Activated gamma-delta T cell treated with Interleukin-2 at 50 U/mL for 16 hours (primary cell): ENCODE results near the gene NIM1K.
"Not testable (repeated sequence)": the region's sequence is repeated elsewhere in the genome, so short reads cannot be mapped to it uniquely, and the experiment has no call there.

Experiments
- DNase-seq: peaks from one replicate; pipeline ENCODE4 v3.0.0-alpha.2; 2020

Gene NIM1K

DNA sequence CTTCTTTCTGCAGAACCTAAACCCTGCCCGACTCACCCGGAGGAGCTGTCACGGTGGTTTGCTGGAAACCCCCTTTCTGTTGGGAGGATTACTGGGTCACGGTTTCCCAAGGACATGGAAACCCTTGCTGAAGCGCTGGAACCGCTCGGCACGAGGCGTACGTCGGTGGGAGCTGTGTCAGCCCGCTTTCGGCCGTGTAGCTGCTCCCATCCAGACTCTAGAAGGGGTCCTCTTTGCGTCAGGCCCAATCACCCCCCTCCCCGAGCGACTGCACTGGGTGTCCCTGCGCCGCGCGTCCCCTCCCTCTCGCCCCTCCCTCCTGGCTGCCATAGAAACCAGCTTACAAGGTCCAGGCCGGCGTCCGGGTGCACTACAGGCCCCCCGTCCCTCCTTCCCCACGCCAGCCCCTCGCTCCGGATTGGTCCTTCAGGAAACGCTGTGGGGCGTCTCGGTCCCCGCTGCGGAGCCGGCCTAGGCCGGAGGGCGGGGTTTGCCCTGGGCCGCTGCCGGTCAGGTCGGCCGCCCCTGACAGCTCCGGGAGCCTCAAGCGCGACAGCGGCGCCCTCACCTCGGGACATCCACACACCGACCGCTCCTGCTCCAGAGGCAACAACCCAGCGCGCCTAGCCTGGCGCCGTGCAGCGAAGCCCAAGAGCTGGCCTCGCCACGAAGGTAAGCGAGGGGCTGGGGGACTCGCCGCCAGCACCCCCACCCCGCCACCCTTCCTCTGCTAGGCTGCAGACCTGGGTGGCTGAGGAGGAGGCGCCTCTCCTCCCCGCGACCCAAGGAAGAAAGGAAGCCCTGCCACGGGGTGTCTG, at the start of gene NIM1K:
Gene NIM1K, plus strand, starts transcription at position 486 of the 818 bp plus-strand sequence. CDS start 53,551 bp downstream, outside the sequence.
- DNase-seq: peak; percentile 6

DNA sequence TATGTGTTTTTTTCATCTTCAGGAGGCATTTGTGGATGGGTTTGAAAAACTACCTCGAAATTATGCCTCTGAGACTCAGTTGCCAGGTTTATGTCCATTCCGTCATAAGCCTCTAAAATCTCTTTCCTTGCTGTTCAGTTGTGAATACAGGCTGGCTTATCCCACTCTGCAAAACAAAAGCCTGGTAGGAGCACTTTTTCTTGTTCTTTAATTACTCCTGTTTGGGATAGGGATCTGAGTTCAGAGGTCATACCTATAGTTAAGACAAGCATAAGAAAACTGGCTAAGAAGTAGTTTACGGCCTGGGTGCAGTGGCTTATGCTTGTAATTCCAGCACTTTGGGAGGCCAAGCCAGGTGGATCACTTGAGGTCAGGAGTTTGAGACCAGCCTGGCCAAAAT, 47.0 kb upstream of the NIM1K start:
- no peak for DNase-seq

DNA sequence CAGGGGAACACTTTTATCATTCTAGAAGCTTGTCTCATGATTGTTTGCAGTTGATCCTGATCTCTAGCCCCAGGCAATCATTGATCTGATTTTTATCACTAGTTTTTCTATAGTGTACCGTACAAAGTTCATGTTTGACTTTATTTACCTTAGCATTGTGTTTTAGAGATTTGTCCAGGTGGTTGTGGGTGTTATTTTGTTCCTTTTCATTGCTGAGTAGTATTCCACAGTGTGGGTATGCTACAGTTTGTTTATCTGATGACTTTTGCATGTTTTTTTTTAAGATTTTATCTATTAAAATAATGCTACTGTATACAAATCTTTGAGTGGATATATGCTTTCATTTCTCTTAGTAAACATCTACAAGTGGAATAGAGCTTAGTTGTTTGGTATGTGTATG, 45.1 kb upstream of the NIM1K start:
- DNase-seq: no peak

DNA sequence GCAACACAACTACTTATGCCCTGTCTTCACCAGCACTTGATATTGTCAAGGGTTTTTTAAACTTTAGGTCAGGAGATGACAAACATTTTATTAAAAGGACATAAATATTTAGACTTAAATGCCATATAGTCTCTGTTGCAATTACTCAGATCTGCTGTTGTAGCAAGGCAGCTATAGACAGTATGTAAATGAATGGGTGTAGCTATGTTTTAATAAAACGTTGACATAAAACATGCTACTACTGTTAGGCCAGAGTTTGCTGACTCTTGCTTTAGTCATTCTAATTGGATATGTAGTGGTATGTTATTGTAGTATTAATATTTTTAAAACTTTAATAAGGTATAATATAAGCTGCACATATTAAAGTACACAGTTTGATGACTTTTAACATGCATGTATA, 43.6 kb upstream of the NIM1K start:
- no peak for DNase-seq

- no peak for DNase-seq
Measured at GRCh38 chr5:43149231-43149630, 42.8 kb upstream of the NIM1K start.

DNA sequence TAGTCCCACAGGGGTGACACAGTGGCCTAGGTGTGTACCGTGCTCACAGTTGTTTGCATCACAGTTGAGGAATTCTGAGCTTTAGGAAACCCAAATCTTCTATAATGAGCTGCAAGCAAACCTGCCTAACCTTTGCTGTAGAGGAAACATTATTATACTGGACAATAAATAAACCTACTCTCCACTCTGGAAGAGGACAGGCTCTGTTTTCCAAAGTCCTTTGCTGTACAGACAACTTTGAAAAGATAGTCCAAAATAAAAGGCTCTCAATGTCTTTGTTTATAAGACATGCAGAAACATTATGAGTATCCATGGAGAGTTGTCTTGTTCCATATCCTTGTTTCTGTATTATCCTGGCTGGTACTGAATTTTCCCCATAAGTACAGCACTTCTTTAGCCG, 42.0 kb upstream of the NIM1K start:
- DNase-seq: no peak

GRCh38 chr5:43150748-43151147, 41.3 kb upstream of the NIM1K start:
- DNase-seq: no peak

GRCh38 chr5:43152946-43153345, 39.1 kb upstream of the NIM1K start:
- DNase-seq: no peak

GRCh38 chr5:43154469-43154868, 37.6 kb upstream of the NIM1K start:
- DNase-seq: no peak

GRCh38 chr5:43155394-43156096, 36.5 kb upstream of the NIM1K start:
- no peak for DNase-seq

DNA sequence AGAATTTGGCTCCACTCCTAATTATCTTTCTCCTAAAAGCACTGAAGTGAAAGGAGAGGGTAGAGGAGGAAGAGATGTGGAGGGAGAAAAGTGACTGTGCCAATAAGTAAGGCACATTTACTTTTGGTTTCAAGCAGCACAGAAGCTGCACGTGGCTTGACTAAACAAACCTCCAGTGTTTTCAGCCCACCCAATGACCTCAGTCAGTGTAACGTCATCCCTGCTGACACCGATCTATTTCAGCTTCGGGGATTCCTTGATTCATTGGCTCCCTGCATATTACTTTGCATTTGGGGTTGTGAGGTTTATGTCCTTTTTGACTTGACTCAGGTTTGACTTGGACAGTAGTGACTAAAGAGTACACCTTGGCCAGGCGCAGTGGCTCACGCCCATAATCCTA, 35.6 kb upstream of the NIM1K start:
- no peak for DNase-seq

GRCh38 chr5:43157068-43157467, 35.0 kb upstream of the NIM1K start:
- DNase-seq: no peak

DNA sequence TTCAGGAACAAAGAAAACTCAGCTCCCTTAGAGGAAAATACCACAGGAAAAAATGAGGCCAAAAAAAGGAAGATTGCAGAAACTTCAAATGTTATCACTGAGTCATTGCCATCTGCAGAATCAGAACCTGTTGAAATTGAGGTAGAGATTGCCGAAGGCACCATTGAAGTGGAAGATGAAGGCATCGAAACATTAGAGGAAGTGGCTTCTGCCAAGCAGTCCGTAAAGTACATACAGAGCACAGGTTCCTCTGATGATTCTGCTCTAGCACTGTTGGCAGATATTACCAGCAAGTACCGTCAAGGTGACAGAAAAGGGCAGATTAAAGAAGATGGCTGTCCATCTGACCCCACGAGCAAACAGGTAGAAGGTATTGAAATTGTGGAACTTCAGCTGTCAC, 30.8 kb upstream of the NIM1K start:
- no peak for DNase-seq

DNA sequence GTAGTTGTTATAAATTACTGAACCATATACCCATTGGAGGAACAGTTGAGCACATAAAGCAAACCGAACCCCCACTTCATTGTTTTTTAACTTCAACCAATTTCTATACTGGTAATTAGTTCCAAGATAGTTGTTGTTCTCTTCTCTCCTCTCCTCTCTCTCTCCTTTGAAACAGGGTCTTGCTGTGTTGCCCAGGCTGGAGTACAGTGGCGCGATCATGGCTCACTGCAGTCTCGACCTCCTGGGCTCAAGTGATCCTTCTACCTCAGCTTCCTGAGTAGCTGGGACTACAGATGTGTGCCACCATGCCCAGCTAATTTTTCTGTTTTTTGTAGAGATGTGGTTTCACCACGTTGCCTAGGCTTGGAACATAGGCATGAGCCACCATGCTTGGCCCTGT, 27.2 kb upstream of the NIM1K start:
- not testable (repeated sequence) for DNase-seq

DNA sequence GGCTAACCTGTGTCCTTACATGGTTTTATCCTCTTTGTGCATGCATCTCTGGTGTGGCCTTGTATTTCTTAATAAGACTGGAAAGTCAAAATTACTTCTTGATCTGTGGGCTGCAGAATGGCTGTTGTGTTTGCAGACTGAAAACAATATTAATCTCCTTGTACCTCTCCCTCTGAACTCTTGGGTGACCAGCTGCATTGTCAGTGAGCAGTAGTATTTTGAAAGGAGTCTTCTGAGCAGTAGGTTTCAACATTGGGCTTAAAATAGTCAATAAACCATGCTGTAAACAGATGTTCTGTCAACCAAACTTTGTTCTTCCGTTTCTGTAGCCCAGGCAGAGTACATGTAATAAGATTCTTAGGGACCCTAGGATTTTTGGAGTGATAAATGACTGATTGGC, 26.7 kb upstream of the NIM1K start:
- DNase-seq: no peak

- no peak for DNase-seq
Measured at GRCh38 chr5:43168175-43168574, 23.9 kb upstream of the NIM1K start.

GRCh38 chr5:43171451-43171850, 20.6 kb upstream of the NIM1K start:
- DNase-seq: no peak

- DNase-seq: no peak
Measured at GRCh38 chr5:43171926-43172325, 20.1 kb upstream of the NIM1K start.

DNA sequence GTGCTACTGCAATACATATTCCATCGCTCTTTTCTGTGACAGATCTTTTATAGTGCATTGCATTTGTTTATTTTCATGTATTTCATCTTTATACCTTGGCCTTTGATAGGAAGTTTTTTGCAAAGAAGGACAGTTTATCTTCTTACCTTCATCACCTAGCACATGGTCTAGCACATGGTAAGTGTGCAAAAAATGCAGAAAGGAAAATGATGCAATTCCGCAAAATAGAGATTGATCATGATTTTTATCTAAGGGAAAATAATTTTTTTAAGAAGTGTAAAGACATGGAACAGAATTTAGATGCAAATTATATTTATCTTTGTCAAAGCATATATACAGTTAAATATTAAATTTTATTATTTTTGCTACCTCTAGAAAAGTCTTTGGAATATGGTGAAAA, 19.2 kb upstream of the NIM1K start:
- DNase-seq: no peak

DNA sequence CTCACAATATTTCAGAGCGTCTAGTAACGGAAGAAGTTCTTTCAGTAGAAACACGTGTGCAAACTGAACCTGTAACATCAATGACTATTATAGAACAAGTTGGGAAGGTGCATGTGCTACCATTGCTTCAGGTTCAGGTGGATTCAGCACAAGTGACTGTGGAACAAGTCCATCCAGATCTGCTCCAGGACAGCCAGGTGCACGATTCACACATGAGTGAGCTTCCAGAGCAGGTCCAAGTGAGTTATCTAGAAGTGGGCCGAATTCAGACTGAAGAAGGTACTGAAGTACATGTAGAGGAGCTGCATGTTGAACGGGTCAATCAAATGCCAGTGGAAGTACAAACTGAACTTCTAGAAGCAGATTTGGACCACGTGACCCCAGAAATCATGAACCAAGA, 17.4 kb upstream of the NIM1K start:
- DNase-seq: no peak

GRCh38 chr5:43179836-43180235, 12.2 kb upstream of the NIM1K start:
- DNase-seq: no peak

- DNase-seq: no peak
Measured at GRCh38 chr5:43182421-43182820, 9.6 kb upstream of the NIM1K start.

GRCh38 chr5:43183101-43183500, 8.9 kb upstream of the NIM1K start:
- not testable (repeated sequence) for DNase-seq
